Caco-2 (cell line): ENCODE results near the gene PCYOX1L. TPM values are rescaled to one million over a fixed set of nuclear protein-coding genes. Genes with fewer than 3 reads are reported as not detected.

Source experiments
- BruUV-seq: library from RNA; stranded (reverse); fragments of 400-500 nt; replicated peaks from 2 replicates; lab custom pipeline; 2021; lab: Mats Ljungman, UMichigan
- CTCF ChIA-PET: fragments of 300-600 bp; sonication (Branson Sonifier 250); formaldehyde crosslinking; loops from one replicate; lab custom pipeline; 2022; ENCODE audit warnings: antibody characterized with exemption; lab: Charles Lee
- POLR2A ChIA-PET: fragments of 300-600 bp; sonication (Branson Sonifier 250); formaldehyde crosslinking; loops from one replicate; lab custom pipeline; 2022; ENCODE audit warnings: antibody characterized with exemption; lab: Charles Lee
- DNase-seq, 2 experiments: peaks; one replicate each; pipeline versions ENCODE4 v3.0.0 to v3.0.0-alpha.2; 2020 to 2022
- H3K27me3 ChIP-seq: replicated peaks from 2 replicates; pipeline ENCODE4 v1.6.0; 2011; ENCODE audit warnings: low read length; ENCODE audit not compliant: control insufficient read depth, insufficient read depth
- H3K36me3 ChIP-seq: 2 replicates; pipeline ENCODE4 v1.5.1; 2011; ENCODE audit warnings: low read length; ENCODE audit not compliant: control insufficient read depth, insufficient read depth
- H3K4me1 ChIP-seq: fragments of 250-450 bp; sonication (Bioruptor Pico); 2 replicates; pipeline ENCODE4 v1.5.1; 2020; ENCODE audit warnings: mild to moderate bottlenecking
- H3K4me3 ChIP-seq: 2 replicates; pipeline ENCODE4 v1.5.1; 2011; ENCODE audit warnings: low read depth, mild to moderate bottlenecking, control low read depth, low read length
- H3K9me3 ChIP-seq: fragments of 250-450 bp; sonication (Bioruptor Pico); 2 replicates; pipeline ENCODE4 v1.5.1; 2020; ENCODE audit warnings: mild to moderate bottlenecking, moderate library complexity
- H3K27ac Mint-ChIP-seq: one replicate; pipeline ENCODE4 v1.8.0; 2022; ENCODE audit warnings: mixed read lengths; ENCODE audit not compliant: unreplicated experiment
- H3K27me3 Mint-ChIP-seq: one replicate; pipeline ENCODE4 v1.8.0; 2022; ENCODE audit warnings: mixed read lengths; ENCODE audit not compliant: insufficient read depth, unreplicated experiment
- H3K36me3 Mint-ChIP-seq: one replicate; pipeline ENCODE4 v1.8.0; 2022; ENCODE audit warnings: mild to moderate bottlenecking, mixed read lengths; ENCODE audit not compliant: insufficient read depth, unreplicated experiment
- H3K4me1 Mint-ChIP-seq: one replicate; pipeline ENCODE4 v1.8.0; 2022; ENCODE audit warnings: low read depth, mixed read lengths; ENCODE audit not compliant: unreplicated experiment
- H3K4me3 Mint-ChIP-seq: one replicate; pipeline ENCODE4 v1.8.0; 2022; ENCODE audit warnings: mild to moderate bottlenecking, moderate library complexity, mixed read lengths; ENCODE audit not compliant: unreplicated experiment
- H3K9me3 Mint-ChIP-seq: one replicate; pipeline ENCODE4 v1.8.0; 2022; ENCODE audit warnings: mixed read lengths; ENCODE audit not compliant: unreplicated experiment
- intact Hi-C: fragments of 100-400 bp; cut with micrococcal nuclease; formaldehyde crosslinking; loops from one replicate; pipeline ENCODE4 v1.10.0; 2022; ENCODE audit not compliant: unreplicated experiment
- total RNA-seq: library from RNA; stranded (reverse); gene quantifications from 2 replicates; pipeline ENCODE4 v1.2.3, GENCODE V29; 2022
- TF ChIP-seq, protein P1 (sequence below), 2 experiments: fragments of 200-600 bp in 1 of 2; IDR thresholded peaks; 1 replicate in 1 of 2; 2 replicates in 1 of 2; pipeline versions ENCODE4 v1.5.1 to v1.8.0; 2011 to 2022; ENCODE audit warnings: antibody characterized with exemption in 1 of 2, control low read depth in 1 of 2, inconsistent platforms in 1 of 2, low read depth in 1 of 2, low read length in 1 of 2, mild to moderate bottlenecking in 1 of 2, moderate library complexity in 1 of 2; ENCODE audit not compliant: insufficient read depth in 1 of 2, severe bottlenecking in 1 of 2, unreplicated experiment in 1 of 2

Gene PCYOX1L
- total RNA-seq, 1 experiment from 2014 or later, result 10.4 TPM

DNA sequence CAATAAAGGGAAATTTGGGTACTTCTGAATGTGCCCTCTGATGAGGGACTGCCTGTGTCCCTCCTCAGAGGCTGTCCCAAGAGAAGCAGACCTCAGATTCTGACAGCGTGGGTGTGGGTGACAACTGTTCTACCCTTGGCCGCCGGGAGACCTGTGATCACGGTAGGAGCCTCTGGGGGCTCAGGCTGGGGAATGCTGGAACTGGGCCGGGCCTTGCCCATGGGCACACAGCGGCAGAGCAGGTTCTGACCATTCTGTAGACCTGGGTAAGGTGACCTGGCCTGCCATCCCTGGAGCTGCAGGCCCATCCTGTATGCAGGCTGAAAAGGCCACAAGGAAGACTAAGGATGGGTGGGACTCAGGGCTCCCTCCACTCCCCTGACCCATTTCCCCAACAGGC lies 42.1 kb upstream of the PCYOX1L start:
- H3K36me3 Mint-ChIP-seq, result no peaks in the 10 kb centered on the region
- no peaks in the 10 kb centered on the region for H3K36me3 ChIP-seq
- peaks cover 10% of the 10 kb centered on the region for H3K27me3 Mint-ChIP-seq
- peaks cover 8% of the 10 kb centered on the region for H3K4me1 Mint-ChIP-seq
- TF ChIP-seq, protein P1, sequence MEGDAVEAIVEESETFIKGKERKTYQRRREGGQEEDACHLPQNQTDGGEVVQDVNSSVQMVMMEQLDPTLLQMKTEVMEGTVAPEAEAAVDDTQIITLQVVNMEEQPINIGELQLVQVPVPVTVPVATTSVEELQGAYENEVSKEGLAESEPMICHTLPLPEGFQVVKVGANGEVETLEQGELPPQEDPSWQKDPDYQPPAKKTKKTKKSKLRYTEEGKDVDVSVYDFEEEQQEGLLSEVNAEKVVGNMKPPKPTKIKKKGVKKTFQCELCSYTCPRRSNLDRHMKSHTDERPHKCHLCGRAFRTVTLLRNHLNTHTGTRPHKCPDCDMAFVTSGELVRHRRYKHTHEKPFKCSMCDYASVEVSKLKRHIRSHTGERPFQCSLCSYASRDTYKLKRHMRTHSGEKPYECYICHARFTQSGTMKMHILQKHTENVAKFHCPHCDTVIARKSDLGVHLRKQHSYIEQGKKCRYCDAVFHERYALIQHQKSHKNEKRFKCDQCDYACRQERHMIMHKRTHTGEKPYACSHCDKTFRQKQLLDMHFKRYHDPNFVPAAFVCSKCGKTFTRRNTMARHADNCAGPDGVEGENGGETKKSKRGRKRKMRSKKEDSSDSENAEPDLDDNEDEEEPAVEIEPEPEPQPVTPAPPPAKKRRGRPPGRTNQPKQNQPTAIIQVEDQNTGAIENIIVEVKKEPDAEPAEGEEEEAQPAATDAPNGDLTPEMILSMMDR (IDR thresholded peaks at IDR 0.05; ENCODE audit: insufficient read depth in 1 of 2, low read depth in 1 of 2, low read length in 1 of 2, severe bottlenecking in 1 of 2, unreplicated experiment in 1 of 2), result no peak
- CTCF ChIA-PET, result interaction anchor here (0.6 to 1.5 kb wide), 2 partner anchors 56 to 169 kb away, joined by 4 to 7 read pairs; no protein-coding TSS in a partner anchor
- POLR2A ChIA-PET, result no interaction called here
- H3K9me3 Mint-ChIP-seq, result no peaks in the 10 kb centered on the region
- peaks cover 6% of the 10 kb centered on the region for H3K4me1 ChIP-seq
- no peaks in the 10 kb centered on the region for H3K9me3 ChIP-seq
- H3K4me3 ChIP-seq, result no peak overlapping the region
- DNase-seq, result no peak
- BruUV-seq, result no TSS peak
- no peaks in the 10 kb centered on the region for H3K27me3 ChIP-seq
- H3K4me3 Mint-ChIP-seq, result no peak overlapping the region
- H3K27ac Mint-ChIP-seq, result no peak overlapping the region
- intact Hi-C loops, result no loop called here

DNA sequence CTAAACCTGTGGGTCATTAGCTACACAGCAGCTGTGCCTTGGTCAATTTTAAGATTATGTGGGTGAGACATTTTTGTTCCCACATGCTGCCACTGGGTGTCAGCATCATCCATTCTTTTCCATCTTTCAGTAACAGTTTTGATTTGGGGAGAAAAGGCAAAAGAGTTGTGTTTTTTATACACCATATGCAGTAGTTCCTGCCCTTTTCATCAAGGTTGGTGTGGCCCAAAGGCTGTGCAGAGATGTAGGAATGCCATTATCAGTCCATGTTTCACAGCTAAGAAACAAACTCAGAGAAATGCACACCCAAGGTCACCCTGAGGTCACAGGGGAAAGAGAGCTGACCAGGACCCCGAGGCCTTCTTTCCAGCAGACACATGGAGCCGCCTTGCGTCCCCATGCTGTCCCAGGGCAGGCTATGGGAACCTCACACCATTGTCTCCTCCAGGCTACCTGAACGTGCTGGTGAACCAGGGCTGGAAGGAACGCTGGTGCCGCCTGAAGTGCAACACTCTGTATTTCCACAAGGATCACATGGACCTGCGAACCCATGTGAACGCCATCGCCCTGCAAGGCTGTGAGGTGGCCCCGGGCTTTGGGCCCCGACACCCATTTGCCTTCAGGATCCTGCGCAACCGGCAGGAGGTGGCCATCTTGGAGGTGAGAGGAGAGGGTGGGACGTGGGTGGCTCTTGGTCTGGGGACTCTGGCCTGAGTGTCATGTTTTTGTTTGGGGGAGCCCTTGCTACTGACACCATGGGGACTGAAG lies 40.4 kb upstream of the PCYOX1L start:
- Mint-ChIP-seq H3K4me3 (no peak overlapping the region), H3K9me3 (no peaks in the 10 kb centered on the region), H3K36me3 (no peaks in the 10 kb centered on the region), H3K4me1 (peaks cover 11% of the 10 kb centered on the region), H3K27ac (no peak overlapping the region), H3K27me3 (peaks cover 7% of the 10 kb centered on the region)
- TF ChIP-seq, protein P1 (IDR thresholded peaks at IDR 0.05; ENCODE audit: insufficient read depth in 1 of 2, low read depth in 1 of 2, low read length in 1 of 2, severe bottlenecking in 1 of 2, unreplicated experiment in 1 of 2), result peak; percentile 75 to 82
- intact Hi-C loops, result loop anchor here (1.0 kb wide), 4 partner anchors 50 to 247 kb away; no protein-coding TSS in a partner anchor
- Histone ChIP-seq H3K4me3 (no peak overlapping the region), H3K36me3 (no peaks in the 10 kb centered on the region), H3K4me1 (peaks cover 16% of the 10 kb centered on the region), H3K27me3 (no peaks in the 10 kb centered on the region), H3K9me3 (no peaks in the 10 kb centered on the region)
- ChIA-PET POLR2A (interaction anchor here (1.3 kb wide), 1 partner anchor 28 kb away, joined by 3 read pairs; the partner anchor contains the start of gene GRPEL2), CTCF (interaction anchor here (0.6 to 2.5 kb wide), 8 partner anchors 28 to 301 kb away, joined by 3 to 25 read pairs (median 4); partner anchors contain the start of genes GRPEL2 and PCYOX1L)
- DNase-seq, result peak in 1 of 2 experiments; percentile 50
- no TSS peak for BruUV-seq

- no peak overlapping the region for H3K27ac Mint-ChIP-seq
- ChIA-PET CTCF (interaction anchor here (1.1 to 2.0 kb wide), 2 partner anchors 41 to 53 kb away, joined by 3 to 9 read pairs; no protein-coding TSS in a partner anchor), POLR2A (no interaction called here)
- Histone ChIP-seq H3K4me1 (peaks cover 23% of the 10 kb centered on the region), H3K36me3 (no peaks in the 10 kb centered on the region), H3K27me3 (no peaks in the 10 kb centered on the region), H3K9me3 (no peaks in the 10 kb centered on the region), H3K4me3 (no peak overlapping the region)
- no peaks in the 10 kb centered on the region for H3K27me3 Mint-ChIP-seq
- H3K4me3 Mint-ChIP-seq, result no peak overlapping the region
- TF ChIP-seq, protein P1 (IDR thresholded peaks at IDR 0.05; ENCODE audit: insufficient read depth in 1 of 2, low read depth in 1 of 2, low read length in 1 of 2, severe bottlenecking in 1 of 2, unreplicated experiment in 1 of 2), result no peak
- no peak for DNase-seq
- BruUV-seq, result no TSS peak
- intact Hi-C loops, result no loop called here
- no peaks in the 10 kb centered on the region for H3K9me3 Mint-ChIP-seq
- no peaks in the 10 kb centered on the region for H3K36me3 Mint-ChIP-seq
- H3K4me1 Mint-ChIP-seq, result peaks cover 11% of the 10 kb centered on the region
Measured at GRCh38 chr5:149319174-149319573, 38.7 kb upstream of the PCYOX1L start.
